ENCODE data around the gene CFAP97D2. TPM values are rescaled to one million over a fixed set of nuclear protein-coding genes. Genes with fewer than 3 reads are reported as not detected.
"Not testable (repeated sequence)": the region's sequence is repeated elsewhere in the genome, so short reads cannot be mapped to it uniquely, and the experiment has no call there.

The CFAP97D2 gene
- total and polyA plus RNA-seq, 2 donors (not counting 3 experiments of a cell fraction or from before 2014, with no cell fraction given), result not detected

GRCh38 chr13:114157869-114158495, 21.1 kb upstream of the CFAP97D2 start:
- Histone ChIP-seq H3K4me3 (replicated peaks in 1 of 3; ENCODE audit: insufficient read depth in 1 of 3, low read depth in 1 of 3, low read length in 3 of 3) (no peak overlapping the region), H3K9me1 (replicated peaks; ENCODE audit: control insufficient read depth, extremely low read depth, insufficient read depth, low read length) (no peaks in the 10 kb centered on the region), H3K27me3 (ENCODE audit: control insufficient read depth in 2 of 2, insufficient read depth in 2 of 2, low read length in 2 of 2) (peaks cover 0 to 2% of the 10 kb centered on the region in 2 experiments), H3K4me2 (ENCODE audit: insufficient read depth, low read length) (no peak overlapping the region), H3K36me3 (ENCODE audit: control insufficient read depth in 2 of 2, extremely low read depth in 1 of 2, insufficient read depth in 2 of 2, low read length in 2 of 2) (no peaks in the 10 kb centered on the region), H2AFZ (ENCODE audit: low read depth, low read length) (no peak overlapping the region), H3K4me1 (ENCODE audit: control insufficient read depth, extremely low read depth, insufficient read depth, low read length) (peaks cover 25% of the 10 kb centered on the region), H3K27ac (ENCODE audit: insufficient read depth, low read depth, low read length) (no peak overlapping the region), H4K20me1 (replicated peaks; ENCODE audit: control insufficient read depth, extremely low read depth, insufficient read depth, low read length) (no peaks in the 10 kb centered on the region), H3K79me2 (ENCODE audit: control insufficient read depth, insufficient read depth, low read length) (no peaks in the 10 kb centered on the region), H3K9ac (replicated peaks; ENCODE audit: extremely low read depth, insufficient read depth, low read length) (no peak overlapping the region), H3K9me3 (replicated peaks; ENCODE audit: control insufficient read depth, insufficient read depth, low read length) (no peaks in the 10 kb centered on the region)
- FAIRE-seq (no peak), DNase-seq (ENCODE audit: low read depth, low spot score) (no peak)
- no TSS peak for BruUV-seq (replicated peaks)
- intact Hi-C loops (cut with micrococcal nuclease) (no loop called here), dilution Hi-C loops (cut with MboI; ENCODE audit: extremely low pct_ligation_motif_present, low sequenced_read_pairs) (no loop called here)
- TF ChIP-seq POLR2AphosphoS5 (IDR thresholded peaks at IDR 0.05; ENCODE audit: insufficient read depth, low read depth, low read length), result no peak
- no peak for TF ChIP-seq MYC (IDR thresholded peaks at IDR 0.05; ENCODE audit: low read depth, low read length)
- TF ChIP-seq MAX (IDR thresholded peaks at IDR 0.05; ENCODE audit: insufficient read depth, insufficient read length), result no peak
- no peak for TF ChIP-seq JUN (IDR thresholded peaks at IDR 0.05; ENCODE audit: borderline replicate concordance, insufficient read depth, insufficient read length, low read depth)
- TF ChIP-seq FOS (IDR thresholded peaks at IDR 0.05; ENCODE audit: borderline replicate concordance, insufficient read depth, low read length), result no peak
- no peak for TF ChIP-seq POLR2A (IDR thresholded peaks at IDR 0.05; ENCODE audit: low read depth, low read length)
- TF ChIP-seq, protein P1, sequence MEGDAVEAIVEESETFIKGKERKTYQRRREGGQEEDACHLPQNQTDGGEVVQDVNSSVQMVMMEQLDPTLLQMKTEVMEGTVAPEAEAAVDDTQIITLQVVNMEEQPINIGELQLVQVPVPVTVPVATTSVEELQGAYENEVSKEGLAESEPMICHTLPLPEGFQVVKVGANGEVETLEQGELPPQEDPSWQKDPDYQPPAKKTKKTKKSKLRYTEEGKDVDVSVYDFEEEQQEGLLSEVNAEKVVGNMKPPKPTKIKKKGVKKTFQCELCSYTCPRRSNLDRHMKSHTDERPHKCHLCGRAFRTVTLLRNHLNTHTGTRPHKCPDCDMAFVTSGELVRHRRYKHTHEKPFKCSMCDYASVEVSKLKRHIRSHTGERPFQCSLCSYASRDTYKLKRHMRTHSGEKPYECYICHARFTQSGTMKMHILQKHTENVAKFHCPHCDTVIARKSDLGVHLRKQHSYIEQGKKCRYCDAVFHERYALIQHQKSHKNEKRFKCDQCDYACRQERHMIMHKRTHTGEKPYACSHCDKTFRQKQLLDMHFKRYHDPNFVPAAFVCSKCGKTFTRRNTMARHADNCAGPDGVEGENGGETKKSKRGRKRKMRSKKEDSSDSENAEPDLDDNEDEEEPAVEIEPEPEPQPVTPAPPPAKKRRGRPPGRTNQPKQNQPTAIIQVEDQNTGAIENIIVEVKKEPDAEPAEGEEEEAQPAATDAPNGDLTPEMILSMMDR (IDR thresholded peaks at IDR 0.05; ENCODE audit: extremely low read depth in 1 of 2, insufficient read depth in 1 of 2, low read depth in 1 of 2, low read length in 2 of 2), result no peak
- TF ChIP-seq EZH2 (IDR thresholded peaks at IDR 0.05; ENCODE audit: borderline replicate concordance, low read depth, low read length, severe bottlenecking), result no peak
- no peak for TF ChIP-seq GATA2 (IDR thresholded peaks at IDR 0.05; ENCODE audit: insufficient read depth, insufficient read length, low read depth, low read length)
- CTCF ChIA-PET, result no interaction called here
- POLR2A ChIA-PET, result no interaction called here

GRCh38 chr13:114158869-114159666, 20.0 kb upstream of the CFAP97D2 start:
- H3K36me3 ChIP-seq (ENCODE audit: control insufficient read depth in 2 of 2, extremely low read depth in 1 of 2, insufficient read depth in 2 of 2, low read length in 2 of 2); H3K27me3 ChIP-seq (ENCODE audit: control insufficient read depth in 2 of 2, insufficient read depth in 2 of 2, low read length in 2 of 2); H3K4me3 ChIP-seq (replicated peaks in 1 of 3; ENCODE audit: insufficient read depth in 1 of 3, low read depth in 1 of 3, low read length in 3 of 3); H3K9me3 ChIP-seq (replicated peaks; ENCODE audit: control insufficient read depth, insufficient read depth, low read length); H3K27ac ChIP-seq (ENCODE audit: insufficient read depth, low read depth, low read length); dilution Hi-C loops (cut with MboI; ENCODE audit: extremely low pct_ligation_motif_present, low sequenced_read_pairs); H3K9me1 ChIP-seq (replicated peaks; ENCODE audit: control insufficient read depth, extremely low read depth, insufficient read depth, low read length); H3K9ac ChIP-seq (replicated peaks; ENCODE audit: extremely low read depth, insufficient read depth, low read length); BruUV-seq (replicated peaks); H3K79me2 ChIP-seq (ENCODE audit: control insufficient read depth, insufficient read depth, low read length); intact Hi-C loops (cut with micrococcal nuclease); POLR2A ChIA-PET; H4K20me1 ChIP-seq (replicated peaks; ENCODE audit: control insufficient read depth, extremely low read depth, insufficient read depth, low read length); DNase-seq (ENCODE audit: low read depth, low spot score); H2AFZ ChIP-seq (ENCODE audit: low read depth, low read length); H3K4me2 ChIP-seq (ENCODE audit: insufficient read depth, low read length); FAIRE-seq: not testable (repeated sequence)
- peaks cover 25% of the 10 kb centered on the region for H3K4me1 ChIP-seq (ENCODE audit: control insufficient read depth, extremely low read depth, insufficient read depth, low read length)
- CTCF ChIA-PET, result interaction anchor here (2.1 kb wide), 1 partner anchor 32 kb away, joined by 4 read pairs; no protein-coding TSS in a partner anchor

Data from endothelial cell of umbilical vein (primary cell).